ENCODE measurements around the gene STXBP2. TPM values are rescaled to one million over a fixed set of nuclear protein-coding genes. Genes with fewer than 3 reads are reported as not detected.

STXBP2 gene
- total and polyA plus RNA-seq, 4 donors: 25.9 to 32.7 (median 27.2) TPM

DNA sequence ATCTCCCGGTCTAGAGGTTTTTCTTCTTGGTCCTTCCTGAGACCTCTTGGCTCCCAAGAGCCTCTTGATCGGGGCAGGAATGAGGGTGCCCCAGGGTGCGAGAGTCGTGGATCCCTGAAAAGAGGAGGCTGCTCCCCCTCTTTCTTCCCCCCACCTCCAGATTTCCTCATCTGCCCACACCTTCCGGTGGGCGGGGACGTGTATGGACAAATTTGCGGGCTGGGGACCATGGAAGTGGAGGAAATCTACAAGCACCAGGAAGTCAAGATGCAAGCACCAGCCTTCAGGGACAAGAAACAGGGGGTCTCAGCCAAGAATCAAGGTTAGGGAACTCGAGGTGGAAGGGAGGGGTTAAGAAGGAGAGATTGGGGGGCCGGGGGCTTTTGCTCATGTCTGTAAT, 39.9 kb downstream of the STXBP2 start, which contains the start of gene MCEMP1:
Gene MCEMP1, plus strand, starts transcription at position 237 of the 400 bp plus-strand sequence. Its CDS starts 31 bp downstream, at position 268.
- WGBS: 44% methylated on average over 10 of the region's 10 CpGs

DNA sequence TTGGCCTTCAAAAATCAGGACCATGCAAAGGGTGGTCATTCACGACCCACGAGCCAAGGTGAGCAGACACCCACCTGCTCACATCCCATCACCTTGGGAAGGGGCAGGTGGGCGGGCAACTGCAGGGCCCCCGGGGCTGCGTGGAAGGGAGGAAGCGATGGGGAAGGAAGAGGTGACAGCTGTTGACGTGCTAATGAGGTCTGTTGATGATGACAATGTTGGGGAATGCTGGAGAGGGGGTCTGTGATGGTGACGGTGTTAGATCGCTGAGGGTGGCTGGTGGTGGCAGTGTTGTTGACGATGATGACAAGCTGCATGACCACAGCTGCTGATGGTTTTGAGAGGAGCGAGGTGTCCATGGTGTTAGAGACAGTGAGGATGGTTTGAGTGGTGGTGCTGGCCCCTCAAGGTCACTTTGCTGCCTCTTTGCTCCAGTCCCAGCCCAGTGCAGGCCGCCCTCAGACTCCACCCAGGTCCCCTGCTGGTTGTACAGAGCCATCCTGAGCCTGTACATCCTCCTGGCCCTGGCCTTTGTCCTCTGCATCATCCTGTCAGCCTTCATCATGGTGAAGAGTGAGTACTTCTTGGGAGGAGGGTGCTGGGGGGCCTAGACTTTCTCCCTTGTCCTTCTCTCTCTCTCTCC, 40.9 kb downstream of the STXBP2 start:
- H3K27me3 ChIP-seq (ENCODE audit: control insufficient read depth in 4 of 4, insufficient read depth in 4 of 4, low read length in 3 of 4): no peaks in the 10 kb centered on the region
- peak overlapping the region in 1 of 2 donors; percentile 4 for H3K27ac ChIP-seq (ENCODE audit: low read depth in 1 of 2, low read length in 2 of 2)
- H3K9ac ChIP-seq (ENCODE audit: low read depth in 1 of 2, low read length in 2 of 2): no peak overlapping the region
- peaks cover 2 to 28% (median 13%) of the 10 kb centered on the region in 4 donors for H3K4me1 ChIP-seq (ENCODE audit: control insufficient read depth in 4 of 4, insufficient read depth in 4 of 4, low read length in 3 of 4)
- H3K36me3 ChIP-seq (ENCODE audit: control insufficient read depth in 4 of 4, insufficient read depth in 3 of 4, low read depth in 1 of 4, low read length in 3 of 4): peaks cover 0 to 2% (median 0%) of the 10 kb centered on the region in 4 donors
- H3K4me3 ChIP-seq (ENCODE audit: low read depth in 1 of 3, low read length in 3 of 3): no peak overlapping the region
- 62% methylated on average over 12 of the region's 12 CpGs for WGBS
- H3K9me3 ChIP-seq (ENCODE audit: control insufficient read depth in 4 of 4, low read length in 3 of 4): no peaks in the 10 kb centered on the region
- TF ChIP-seq, protein P1, sequence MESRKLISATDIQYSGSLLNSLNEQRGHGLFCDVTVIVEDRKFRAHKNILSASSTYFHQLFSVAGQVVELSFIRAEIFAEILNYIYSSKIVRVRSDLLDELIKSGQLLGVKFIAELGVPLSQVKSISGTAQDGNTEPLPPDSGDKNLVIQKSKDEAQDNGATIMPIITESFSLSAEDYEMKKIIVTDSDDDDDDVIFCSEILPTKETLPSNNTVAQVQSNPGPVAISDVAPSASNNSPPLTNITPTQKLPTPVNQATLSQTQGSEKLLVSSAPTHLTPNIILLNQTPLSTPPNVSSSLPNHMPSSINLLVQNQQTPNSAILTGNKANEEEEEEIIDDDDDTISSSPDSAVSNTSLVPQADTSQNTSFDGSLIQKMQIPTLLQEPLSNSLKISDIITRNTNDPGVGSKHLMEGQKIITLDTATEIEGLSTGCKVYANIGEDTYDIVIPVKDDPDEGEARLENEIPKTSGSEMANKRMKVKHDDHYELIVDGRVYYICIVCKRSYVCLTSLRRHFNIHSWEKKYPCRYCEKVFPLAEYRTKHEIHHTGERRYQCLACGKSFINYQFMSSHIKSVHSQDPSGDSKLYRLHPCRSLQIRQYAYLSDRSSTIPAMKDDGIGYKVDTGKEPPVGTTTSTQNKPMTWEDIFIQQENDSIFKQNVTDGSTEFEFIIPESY (IDR thresholded peaks at IDR 0.05): no peak
- TF ChIP-seq GABPA (IDR thresholded peaks at IDR 0.05 in 1 of 2, conservative IDR thresholded peaks at IDR 0.05 in 1 of 2) (no peak), RAD21 (IDR thresholded peaks at IDR 0.05) (no peak)
- no peak for DNase-seq (ENCODE audit: low spot score)

More for the DNA sequence above, 39.9 kb downstream of the STXBP2 start, which contains the start of gene MCEMP1:
- no peak for DNase-seq (ENCODE audit: low spot score)
- Histone ChIP-seq H3K27me3 (ENCODE audit: control insufficient read depth in 4 of 4, insufficient read depth in 4 of 4, low read length in 3 of 4) (no peaks in the 10 kb centered on the region), H3K27ac (ENCODE audit: low read depth in 1 of 2, low read length in 2 of 2) (peak within 1 kb of the TSS in 1 of 2 donors; percentile 41), H3K4me3 (ENCODE audit: low read depth in 1 of 3, low read length in 3 of 3) (no peak within 1 kb of the TSS), H3K4me1 (ENCODE audit: control insufficient read depth in 4 of 4, insufficient read depth in 4 of 4, low read length in 3 of 4) (peaks cover 2 to 24% (median 11%) of the 10 kb centered on the region in 4 donors), H3K9ac (ENCODE audit: low read depth in 1 of 2, low read length in 2 of 2) (no peak within 1 kb of the TSS), H3K36me3 (ENCODE audit: control insufficient read depth in 4 of 4, insufficient read depth in 3 of 4, low read depth in 1 of 4, low read length in 3 of 4) (no peaks in the 10 kb centered on the region), H3K9me3 (ENCODE audit: control insufficient read depth in 4 of 4, low read length in 3 of 4) (no peaks in the 10 kb centered on the region)
- TF ChIP-seq NR2F2 (IDR thresholded peaks at IDR 0.05): no peak
- no peak for TF ChIP-seq EGR1 (IDR thresholded peaks at IDR 0.05; ENCODE audit: low read depth in 2 of 2)
- TF ChIP-seq YY1 (IDR thresholded peaks at IDR 0.05): no peak
- TF ChIP-seq, protein P1 (IDR thresholded peaks at IDR 0.05): no peak
- no peak for TF ChIP-seq RXRA (IDR thresholded peaks at IDR 0.05)
- no peak for TF ChIP-seq FOXA2 (IDR thresholded peaks at IDR 0.05)
- TF ChIP-seq, protein P2, sequence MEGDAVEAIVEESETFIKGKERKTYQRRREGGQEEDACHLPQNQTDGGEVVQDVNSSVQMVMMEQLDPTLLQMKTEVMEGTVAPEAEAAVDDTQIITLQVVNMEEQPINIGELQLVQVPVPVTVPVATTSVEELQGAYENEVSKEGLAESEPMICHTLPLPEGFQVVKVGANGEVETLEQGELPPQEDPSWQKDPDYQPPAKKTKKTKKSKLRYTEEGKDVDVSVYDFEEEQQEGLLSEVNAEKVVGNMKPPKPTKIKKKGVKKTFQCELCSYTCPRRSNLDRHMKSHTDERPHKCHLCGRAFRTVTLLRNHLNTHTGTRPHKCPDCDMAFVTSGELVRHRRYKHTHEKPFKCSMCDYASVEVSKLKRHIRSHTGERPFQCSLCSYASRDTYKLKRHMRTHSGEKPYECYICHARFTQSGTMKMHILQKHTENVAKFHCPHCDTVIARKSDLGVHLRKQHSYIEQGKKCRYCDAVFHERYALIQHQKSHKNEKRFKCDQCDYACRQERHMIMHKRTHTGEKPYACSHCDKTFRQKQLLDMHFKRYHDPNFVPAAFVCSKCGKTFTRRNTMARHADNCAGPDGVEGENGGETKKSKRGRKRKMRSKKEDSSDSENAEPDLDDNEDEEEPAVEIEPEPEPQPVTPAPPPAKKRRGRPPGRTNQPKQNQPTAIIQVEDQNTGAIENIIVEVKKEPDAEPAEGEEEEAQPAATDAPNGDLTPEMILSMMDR (IDR thresholded peaks at IDR 0.05; ENCODE audit: low read depth, low read length, missing input control): no peak
- TF ChIP-seq, protein P3, sequence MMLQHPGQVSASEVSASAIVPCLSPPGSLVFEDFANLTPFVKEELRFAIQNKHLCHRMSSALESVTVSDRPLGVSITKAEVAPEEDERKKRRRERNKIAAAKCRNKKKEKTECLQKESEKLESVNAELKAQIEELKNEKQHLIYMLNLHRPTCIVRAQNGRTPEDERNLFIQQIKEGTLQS (IDR thresholded peaks at IDR 0.05): no peak
